H1 (cell line): ENCODE results near the gene HAND1. TPM values are rescaled to one million over a fixed set of nuclear protein-coding genes. Genes with fewer than 3 reads are reported as not detected.

ENCODE experiments used
- CTCF ChIA-PET: fragments of 300-600 bp; sonication (Branson Sonifier 250); formaldehyde crosslinking; loops from one replicate; lab custom pipeline; 2021; ENCODE audit not compliant: partially characterized antibody; lab: Charles Lee
- POLR2A ChIA-PET: fragments of 300-600 bp; sonication (Branson Sonifier 250); formaldehyde crosslinking; loops from one replicate; lab custom pipeline; 2021; ENCODE audit warnings: inconsistent platforms; ENCODE audit not compliant: partially characterized antibody; lab: Charles Lee
- DNase-seq, 2 experiments: peaks; one replicate each; pipeline versions ENCODE4 v3.0.0 to v3.0.0-alpha.2; 2010 to 2022; ENCODE audit warnings: low spot score in 2 of 2, low read depth in 1 of 2, mixed read lengths in 1 of 2
- FAIRE-seq: peaks from 2 replicates; lab custom pipeline; 2011; peaks lifted over from hg19 to GRCh38; lab: Jason Lieb, UNC
- H2AFZ ChIP-seq: 2 replicates; pipeline ENCODE4 v1.8.1; 2012; ENCODE audit warnings: low read length, inconsistent platforms
- H2AK5ac ChIP-seq: 2 replicates; pipeline ENCODE4 v1.6.1; 2013; ENCODE audit warnings: low read depth, low read length
- H2BK120ac ChIP-seq: replicated peaks from 2 replicates; pipeline ENCODE3; 2013; ENCODE audit warnings: low read depth, low read length, inconsistent platforms
- H2BK12ac ChIP-seq: 2 replicates; pipeline ENCODE4 v1.6.1; 2013; ENCODE audit warnings: low read depth, low read length
- H2BK15ac ChIP-seq: 2 replicates; pipeline ENCODE4 v1.6.1; 2013; ENCODE audit warnings: low read length
- H2BK20ac ChIP-seq: 2 replicates; pipeline ENCODE4 v1.6.1; 2013; ENCODE audit warnings: low read length
- H2BK5ac ChIP-seq: 2 replicates; pipeline ENCODE4 v1.6.1; 2013; ENCODE audit warnings: low read depth, low read length
- H3K14ac ChIP-seq: 2 replicates; pipeline ENCODE4 v1.6.1; 2013; ENCODE audit warnings: inconsistent platforms; ENCODE audit not compliant: insufficient read length
- H3K18ac ChIP-seq: 2 replicates; pipeline ENCODE4 v1.6.1; 2013; ENCODE audit warnings: low read length; ENCODE audit errors: extremely low read depth
- H3K23ac ChIP-seq: 2 replicates; pipeline ENCODE4 v1.6.1; 2013; ENCODE audit warnings: inconsistent platforms; ENCODE audit not compliant: insufficient read length
- H3K23me2 ChIP-seq: 2 replicates; pipeline ENCODE4 v1.6.1; 2013; ENCODE audit warnings: low read depth, low read length
- H3K27ac ChIP-seq: 2 replicates; pipeline ENCODE4 v1.6.1; 2011; ENCODE audit warnings: low read depth, low read length, inconsistent platforms
- H3K27me3 ChIP-seq, 4 experiments: replicated peaks in 1 of 4; 1 replicate in 1 of 4; 2 replicates in 3 of 4; pipeline versions ENCODE4 v1.6.1 to v1.8.1; 2011 to 2013; ENCODE audit warnings: low read length in 3 of 4, mild to moderate bottlenecking in 3 of 4, inconsistent platforms in 2 of 4, mixed read lengths in 2 of 4, moderate library complexity in 1 of 4; ENCODE audit not compliant: control insufficient read depth in 3 of 4, insufficient read depth in 3 of 4; ENCODE audit errors: extremely low read depth in 1 of 4
- H3K36me3 ChIP-seq, 4 experiments: 2 replicates each; pipeline versions ENCODE4 v1.6.1 to v1.8.1; 2011 to 2013; ENCODE audit warnings: mild to moderate bottlenecking in 4 of 4, low read length in 3 of 4, moderate library complexity in 2 of 4, control low read depth in 1 of 4, inconsistent platforms in 1 of 4; ENCODE audit not compliant: insufficient read depth in 4 of 4, control insufficient read depth in 2 of 4
- H3K4ac ChIP-seq: replicated peaks from 2 replicates; pipeline ENCODE3; 2013; ENCODE audit warnings: low read length, low read depth, mixed read lengths, inconsistent platforms; ENCODE audit not compliant: insufficient read length
- H3K4me1 ChIP-seq, 4 experiments: replicated peaks in 1 of 4; 1 replicate in 1 of 4; 2 replicates in 3 of 4; pipeline versions ENCODE4 v1.6.1 to v1.8.1; 2011 to 2013; ENCODE audit warnings: low read length in 3 of 4, inconsistent platforms in 2 of 4, mixed read lengths in 1 of 4; ENCODE audit not compliant: insufficient read depth in 4 of 4, control insufficient read depth in 3 of 4
- H3K4me2 ChIP-seq, 2 experiments: 2 replicates each; pipeline versions ENCODE4 v1.6.1 to v1.8.1; 2011 to 2013; ENCODE audit warnings: low read depth in 2 of 2, low read length in 2 of 2, control low read depth in 1 of 2, inconsistent platforms in 1 of 2, mild to moderate bottlenecking in 1 of 2; ENCODE audit not compliant: insufficient read depth in 1 of 2
- H3K4me3 ChIP-seq, 4 experiments: fragments of 200-600, 300-600 bp in 1 of 4; sonication (generic), shearing (Covaris generic), sonication (Bioruptor Twin) in 1 of 4; 2 replicates each; pipeline versions ENCODE4 v1.5.1 to v1.8.1; 2011 to 2016; ENCODE audit warnings: low read length in 4 of 4, low read depth in 3 of 4, control low read depth in 2 of 4, inconsistent platforms in 2 of 4, mild to moderate bottlenecking in 2 of 4, mixed read lengths in 1 of 4, moderate library complexity in 1 of 4; ENCODE audit not compliant: insufficient read depth in 2 of 4; ENCODE audit errors: extremely low read depth in 1 of 4
- H3K56ac ChIP-seq: replicated peaks from 2 replicates; pipeline ENCODE3; 2013; ENCODE audit warnings: low read depth, mild to moderate bottlenecking, mixed read lengths, low read length, inconsistent platforms; ENCODE audit not compliant: insufficient read length
- H3K79me1 ChIP-seq: 2 replicates; pipeline ENCODE4 v1.6.1; 2013; ENCODE audit warnings: low read depth, low read length, control low read depth
- H3K79me2 ChIP-seq, 2 experiments: 2 replicates each; pipeline versions ENCODE4 v1.6.1 to v1.8.1; 2012 to 2013; ENCODE audit warnings: low read length in 2 of 2, mild to moderate bottlenecking in 2 of 2, inconsistent platforms in 1 of 2; ENCODE audit not compliant: insufficient read depth in 2 of 2, control insufficient read depth in 1 of 2
- H3K9ac ChIP-seq, 4 experiments: replicated peaks in 1 of 4; 1 replicate in 1 of 4; 2 replicates in 3 of 4; pipeline versions ENCODE4 v1.6.1 to v1.8.1; 2011 to 2013; ENCODE audit warnings: low read depth in 3 of 4, low read length in 3 of 4, control low read depth in 2 of 4, mild to moderate bottlenecking in 2 of 4, moderate library complexity in 2 of 4, inconsistent platforms in 1 of 4; ENCODE audit errors: extremely low read depth in 1 of 4
- H3K9me3 ChIP-seq, 2 experiments: 2 replicates each; pipeline versions ENCODE4 v1.6.1 to v1.8.1; 2012 to 2013; ENCODE audit warnings: mild to moderate bottlenecking in 2 of 2, moderate library complexity in 2 of 2, control low read depth in 1 of 2, inconsistent platforms in 1 of 2, low read depth in 1 of 2, low read length in 1 of 2, mixed read lengths in 1 of 2; ENCODE audit not compliant: insufficient read depth in 2 of 2
- H4K20me1 ChIP-seq, 2 experiments: replicated peaks in 1 of 2; 2 replicates each; pipeline versions ENCODE3 to v1.8.1; 2011 to 2013; ENCODE audit warnings: inconsistent platforms in 2 of 2, low read length in 2 of 2, mild to moderate bottlenecking in 1 of 2; ENCODE audit not compliant: insufficient read depth in 2 of 2, control insufficient read depth in 1 of 2
- H4K5ac ChIP-seq: 2 replicates; pipeline ENCODE4 v1.6.1; 2013; ENCODE audit warnings: low read length, low read depth, mixed read lengths, inconsistent platforms; ENCODE audit not compliant: insufficient read length
- H4K8ac ChIP-seq: 2 replicates; pipeline ENCODE4 v1.8.0; 2013; ENCODE audit warnings: mild to moderate bottlenecking, moderate library complexity, low read length, inconsistent platforms; ENCODE audit not compliant: insufficient read depth; ENCODE audit errors: extremely low read depth
- H4K91ac ChIP-seq: replicated peaks from 2 replicates; pipeline ENCODE3; 2013; ENCODE audit warnings: low read length, mixed read lengths, inconsistent platforms; ENCODE audit not compliant: insufficient read length
- EZH2 ChIP-seq: fragments of 200-600 bp; sonication (generic); IDR thresholded peaks from 2 replicates; pipeline ENCODE4 v1.7.1; 2012; ENCODE audit warnings: low read depth, mild to moderate bottlenecking, moderate library complexity, low read length, inconsistent platforms; ENCODE audit not compliant: severe bottlenecking
- HDAC2 ChIP-seq, 2 experiments: fragments of 300-600 bp in 1 of 2; sonication (generic) in 1 of 2; IDR thresholded peaks; 2 replicates each; pipeline ENCODE4 v1.6.1; 2011 to 2012; ENCODE audit warnings: low read depth in 2 of 2, low read length in 2 of 2, mild to moderate bottlenecking in 2 of 2, moderate library complexity in 2 of 2, borderline replicate concordance in 1 of 2, inconsistent platforms in 1 of 2
- KDM4A ChIP-seq: IDR thresholded peaks from one replicate; pipeline ENCODE4 v1.7.1; 2012; ENCODE audit warnings: low read depth, mild to moderate bottlenecking, moderate library complexity, low read length, inconsistent platforms; ENCODE audit not compliant: severe bottlenecking
- NANOG ChIP-seq: IDR thresholded peaks from 2 replicates; pipeline ENCODE4 v1.6.1; 2011; ENCODE audit warnings: low read length, low read depth, mild to moderate bottlenecking, inconsistent platforms; ENCODE audit not compliant: insufficient read depth, poor library complexity, severe bottlenecking
- NRF1 ChIP-seq: IDR thresholded peaks from 2 replicates; pipeline ENCODE4 v1.6.1; 2011; ENCODE audit warnings: mild to moderate bottlenecking, low read depth, low read length, improper control_type of control experiment
- SIX5 ChIP-seq: IDR thresholded peaks from 2 replicates; pipeline ENCODE4 v1.6.1; 2011; ENCODE audit warnings: mild to moderate bottlenecking, low read depth, low read length
- SUZ12 ChIP-seq: fragments of 200-600 bp; sonication (generic); IDR thresholded peaks from 2 replicates; pipeline ENCODE4 v1.6.1; 2012; ENCODE audit warnings: mild to moderate bottlenecking, inconsistent platforms, low read length, moderate library complexity, mixed read lengths
- ZNF274 ChIP-seq: IDR thresholded peaks from 2 replicates; pipeline ENCODE4 v1.7.0; 2012; ENCODE audit warnings: low read length, borderline replicate concordance; ENCODE audit errors: extremely low read depth
- WGBS, 2 experiments: shearing (Covaris generic) in 1 of 2; methylation state at CpG; one replicate each; pipeline versions ENCODE4 v1.1.6 to v1.1.7; 2013 to 2015; ENCODE audit warnings: low lambda C conversion rate in 2 of 2, mixed read lengths in 2 of 2, inconsistent platforms in 1 of 2, low coverage in 1 of 2, missing lambda C conversion rate in 1 of 2; ENCODE audit not compliant: insufficient replicate concordance in 2 of 2, insufficient coverage in 1 of 2, insufficient read length in 1 of 2; ENCODE audit errors: extremely low coverage in 1 of 2, missing lambda C conversion rate in 1 of 2; 5-methylcytosine and 5-hydroxymethylcytosine counted together
- polyA plus RNA-seq, 7 experiments: library from polyadenylated mRNA; depleted of rRNA in 3 of 7; stranded (reverse) in 5 of 7; unstranded in 2 of 7; fragments of >200 nt in 5 of 7; fragments of 200-250 nt in 2 of 7; gene quantifications; 1 replicate in 5 of 7; 2 replicates in 1 of 7; 4 replicates in 1 of 7; pipeline versions ENCODE4 v1.2.1 to v1.2.3, GENCODE V29; 2011 to 2013; ENCODE audit warnings: missing spikeins in 2 of 7, mixed read lengths in 2 of 7
- total RNA-seq: library from RNA; stranded (reverse); fragmentation: NEBNext Ultra II Directional; extraction: Animal tissue kit (Norgen Biotek cat#: 25700); gene quantifications from 2 replicates; pipeline ENCODE4 v1.2.1, GENCODE V29; 2021
- TF ChIP-seq, protein P1 (sequence below): IDR thresholded peaks from 2 replicates; pipeline ENCODE4 v1.6.1; 2012; ENCODE audit warnings: inconsistent platforms

Gene HAND1
- total and polyA plus RNA-seq, 2 of the 8 experiments (the other 6 are each of a cell fraction or from before 2014, with no cell fraction given), result 0.06 TPM; not detected in 1

DNA sequence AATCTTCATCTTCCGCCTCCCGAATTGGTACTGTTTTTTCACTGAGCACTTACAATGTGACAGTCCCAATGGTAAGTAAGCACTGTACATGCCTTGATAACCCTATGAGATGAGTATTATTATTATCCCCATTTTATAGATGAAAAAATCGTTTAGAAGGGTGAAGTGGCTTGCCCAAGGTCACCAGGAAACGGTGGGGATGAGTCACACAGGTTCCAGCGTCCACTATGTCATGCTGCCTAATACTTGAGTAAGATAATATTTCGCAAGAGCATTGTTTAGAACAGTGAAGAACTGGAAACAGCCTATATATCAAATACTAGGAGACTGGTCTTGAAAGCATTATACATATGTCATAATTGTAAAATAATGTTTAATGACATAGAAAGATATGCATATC lies 12.9 kb downstream of the HAND1 start:
- H4K91ac ChIP-seq, result no peak overlapping the region
- H2BK5ac ChIP-seq, result no peak overlapping the region
- H3K79me2 ChIP-seq, result no peaks in the 10 kb centered on the region
- no peak overlapping the region for H3K18ac ChIP-seq
- FAIRE-seq (no peak), DNase-seq (no peak)
- no peaks in the 10 kb centered on the region for H3K23me2 ChIP-seq
- no peaks in the 10 kb centered on the region for H3K36me3 ChIP-seq
- H3K4me1 ChIP-seq, result peaks cover 0 to 4% (median 3%) of the 10 kb centered on the region in 4 experiments; a peak in 4 of 7 replicates
- no peak overlapping the region for H3K4ac ChIP-seq
- no peak overlapping the region for H2BK20ac ChIP-seq
- H3K4me2 ChIP-seq, result no peak overlapping the region
- 83% methylated on average over 6 of the region's 6 CpGs; no CpG with 5 or more reads in 1 of the 2 experiments for WGBS, 2 experiments
- no peak overlapping the region for H4K5ac ChIP-seq
- H2AFZ ChIP-seq, result no peak overlapping the region
- CTCF ChIA-PET, result interaction anchor here (0.8 to 16.1 kb wide), 10 partner anchors 16 to 491 kb away, joined by 3 to 273 read pairs (median 34); no protein-coding TSS in a partner anchor
- no peak overlapping the region for H2AK5ac ChIP-seq
- H3K14ac ChIP-seq, result no peak overlapping the region
- H2BK120ac ChIP-seq, result no peak overlapping the region
- H3K27me3 ChIP-seq, result peaks cover 14 to 30% (median 25%) of the 10 kb centered on the region in 4 experiments
- H3K56ac ChIP-seq, result no peak overlapping the region
- no peaks in the 10 kb centered on the region for H3K79me1 ChIP-seq
- no peak overlapping the region for H3K27ac ChIP-seq
- H3K4me3 ChIP-seq, result no peak overlapping the region
- POLR2A ChIA-PET, result no interaction called here
- H2BK12ac ChIP-seq, result no peak overlapping the region
- no peak overlapping the region for H2BK15ac ChIP-seq
- no peaks in the 10 kb centered on the region for H4K20me1 ChIP-seq
- no peaks in the 10 kb centered on the region for H3K9me3 ChIP-seq
- H3K23ac ChIP-seq, result no peak overlapping the region
- TF ChIP-seq ZNF274, result no peak
- no peak for TF ChIP-seq KDM4A
- no peak for TF ChIP-seq NANOG
- TF ChIP-seq, protein P1, sequence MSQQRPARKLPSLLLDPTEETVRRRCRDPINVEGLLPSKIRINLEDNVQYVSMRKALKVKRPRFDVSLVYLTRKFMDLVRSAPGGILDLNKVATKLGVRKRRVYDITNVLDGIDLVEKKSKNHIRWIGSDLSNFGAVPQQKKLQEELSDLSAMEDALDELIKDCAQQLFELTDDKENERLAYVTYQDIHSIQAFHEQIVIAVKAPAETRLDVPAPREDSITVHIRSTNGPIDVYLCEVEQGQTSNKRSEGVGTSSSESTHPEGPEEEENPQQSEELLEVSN, result no peak
- TF ChIP-seq SUZ12, result no peak
- no peak for TF ChIP-seq EZH2
- no peak for TF ChIP-seq SIX5
- TF ChIP-seq NRF1, result no peak
- TF ChIP-seq HDAC2 (IDR thresholded peaks at IDR 0.05; ENCODE audit: borderline replicate concordance in 1 of 2, low read depth in 2 of 2, low read length in 2 of 2), result no peak
- H4K8ac ChIP-seq, result no peak overlapping the region
- H3K9ac ChIP-seq, result no peak overlapping the region
